Cardiac muscle cell (in vitro differentiated cells and primary cell): Measurements from ENCODE around the gene PDRG1. TPM values are rescaled to one million over a fixed set of nuclear protein-coding genes. Genes with fewer than 3 reads are reported as not detected.

Experiments
- DNase-seq, 2 donors: peaks; one replicate each; pipeline versions ENCODE4 v3.0.0 to v3.0.0-alpha.2; 2010 to 2017; ENCODE audit warnings: low read depth in 1 of 2, low spot score in 1 of 2
- H3K27ac ChIP-seq: fragments of 200-600 bp; sonication (generic); 2 replicates; pipeline ENCODE4 v1.5.1; 2016
- H3K27me3 ChIP-seq: fragments of 200-600 bp; sonication (generic); 2 replicates; pipeline ENCODE4 v1.6.0; 2016; ENCODE audit warnings: control low read depth
- H3K36me3 ChIP-seq: fragments of 200-600 bp; sonication (generic); 2 replicates; pipeline ENCODE4 v1.5.1; 2016; ENCODE audit warnings: control low read depth
- H3K4me1 ChIP-seq: fragments of 200-600 bp; sonication (generic); 2 replicates; pipeline ENCODE4 v1.8.1; 2017; ENCODE audit warnings: low read depth, mild to moderate bottlenecking, mixed run types
- H3K4me3 ChIP-seq: fragments of 200-600 bp; sonication (generic); 2 replicates; pipeline ENCODE4 v1.5.1; 2016; ENCODE audit warnings: mild to moderate bottlenecking
- H3K9me3 ChIP-seq: fragments of 200-600 bp; sonication (generic); 2 replicates; pipeline ENCODE4 v1.5.1; 2017; ENCODE audit warnings: low read depth, mild to moderate bottlenecking, control low read depth
- CTCF ChIP-seq: IDR thresholded peaks from 2 replicates; pipeline ENCODE4 v1.5.1; 2012; ENCODE audit warnings: low read depth, mild to moderate bottlenecking, low read length
- polyA plus RNA-seq: library from polyadenylated mRNA; unstranded; fragments of >200 nt; fragmentation: Nextera tagmentation; extraction: Ambion mirVana; gene quantifications from 2 replicates; pipeline ENCODE4 v1.2.1, GENCODE V29; 2016
- total RNA-seq: library from RNA; depleted of rRNA; stranded (reverse); fragments of >200 nt; gene quantifications from 2 replicates; pipeline ENCODE4 v1.2.3, GENCODE V29; 2016

The PDRG1 gene
- total and polyA plus RNA-seq, 2 experiments from 2014 or later, result 14.4 to 38.6 TPM

- Histone ChIP-seq H3K36me3 (no peaks in the 10 kb centered on the region), H3K4me3 (no peak overlapping the region), H3K4me1 (peaks cover 7% of the 10 kb centered on the region), H3K9me3 (no peaks in the 10 kb centered on the region), H3K27me3 (no peaks in the 10 kb centered on the region), H3K27ac (no peak overlapping the region)
- DNase-seq, result no peak
- no peak for TF ChIP-seq CTCF
Observed at GRCh38 chr20:31953556-31954148, 1.8 kb upstream of the PDRG1 start.

GRCh38 chr20:31951203-31951529, 680 bp downstream of the PDRG1 start:
- DNase-seq, result no peak
- Histone ChIP-seq H3K9me3 (no peaks in the 10 kb centered on the region), H3K36me3 (peaks cover 21% of the 10 kb centered on the region), H3K4me3 (peak overlapping the region; percentile 73), H3K27me3 (no peaks in the 10 kb centered on the region), H3K27ac (peak overlapping the region; percentile 92), H3K4me1 (peaks cover 7% of the 10 kb centered on the region)
- no peak for TF ChIP-seq CTCF

- Histone ChIP-seq H3K4me3 (no peak overlapping the region), H3K27me3 (no peaks in the 10 kb centered on the region), H3K4me1 (peaks cover 7% of the 10 kb centered on the region), H3K9me3 (no peaks in the 10 kb centered on the region), H3K36me3 (peaks cover 30% of the 10 kb centered on the region), H3K27ac (no peak overlapping the region)
- no peak for TF ChIP-seq CTCF
- no peak for DNase-seq
Observed at GRCh38 chr20:31949877-31950646, 1.8 kb downstream of the PDRG1 start.

GRCh38 chr20:31948008-31948407, 3.8 kb downstream of the PDRG1 start:
- Histone ChIP-seq H3K4me3 (no peak overlapping the region), H3K4me1 (peaks cover 7% of the 10 kb centered on the region), H3K36me3 (peaks cover 33% of the 10 kb centered on the region), H3K9me3 (no peaks in the 10 kb centered on the region), H3K27me3 (no peaks in the 10 kb centered on the region), H3K27ac (no peak overlapping the region)
- no peak for TF ChIP-seq CTCF
- DNase-seq, result no peak

- DNase-seq, result no peak
- TF ChIP-seq CTCF, result no peak
- Histone ChIP-seq H3K27me3 (no peaks in the 10 kb centered on the region), H3K4me3 (no peak overlapping the region), H3K4me1 (peaks cover 4% of the 10 kb centered on the region), H3K36me3 (peaks cover 33% of the 10 kb centered on the region), H3K9me3 (no peaks in the 10 kb centered on the region), H3K27ac (no peak overlapping the region)
Observed at GRCh38 chr20:31945785-31946184, 6.1 kb downstream of the PDRG1 start.
